AG04450 (cell line): Measurements from ENCODE around the gene TM4SF18. TPM values are rescaled to one million over a fixed set of nuclear protein-coding genes. Genes with fewer than 3 reads are reported as not detected.

Experiments
- CTCF ChIA-PET: fragments of 300-600, 350-600 bp; formaldehyde crosslinking; extraction: SDS; loops from one replicate; lab custom pipeline; 2022; ENCODE audit warnings: antibody characterized with exemption, inconsistent platforms; lab: Charles Lee
- POLR2A ChIA-PET: fragments of 350-600 bp; formaldehyde crosslinking; extraction: SDS; loops from one replicate; lab custom pipeline; 2021; ENCODE audit warnings: antibody characterized with exemption, inconsistent platforms; lab: Yijun Ruan, JAX
- DNase-seq: peaks from one replicate; pipeline ENCODE4 v3.0.0-alpha.2; 2011; ENCODE audit warnings: low read depth, low spot score
- H3K27ac ChIP-seq: one replicate; pipeline ENCODE4 v1.5.1; 2012; ENCODE audit warnings: low read depth, low read length, control low read depth
- H3K27me3 ChIP-seq: one replicate; pipeline ENCODE4 v1.6.0; 2012; ENCODE audit warnings: low read length; ENCODE audit not compliant: control insufficient read depth, insufficient read depth
- H3K4me3 ChIP-seq: 2 replicates; pipeline ENCODE4 v1.5.1; 2011; ENCODE audit warnings: mild to moderate bottlenecking, low read depth, low read length, control low read depth
- H3K9me3 ChIP-seq: 2 replicates; pipeline ENCODE4 v1.5.1; 2012; ENCODE audit warnings: low read length; ENCODE audit not compliant: control insufficient read depth, insufficient read depth
- polyA plus RNA-seq: library from polyadenylated mRNA; depleted of rRNA; stranded (reverse); fragments of >200 nt; gene quantifications from 2 replicates; pipeline ENCODE4 v1.2.3, GENCODE V29; 2011
- TF ChIP-seq, protein P1 (sequence below): IDR thresholded peaks from 2 replicates; pipeline ENCODE4 v1.5.1; 2011; ENCODE audit warnings: low read depth, low read length, control low read depth, inconsistent platforms

The TM4SF18 gene
- polyA plus RNA-seq, 1 experiment: 0.09 TPM

DNA sequence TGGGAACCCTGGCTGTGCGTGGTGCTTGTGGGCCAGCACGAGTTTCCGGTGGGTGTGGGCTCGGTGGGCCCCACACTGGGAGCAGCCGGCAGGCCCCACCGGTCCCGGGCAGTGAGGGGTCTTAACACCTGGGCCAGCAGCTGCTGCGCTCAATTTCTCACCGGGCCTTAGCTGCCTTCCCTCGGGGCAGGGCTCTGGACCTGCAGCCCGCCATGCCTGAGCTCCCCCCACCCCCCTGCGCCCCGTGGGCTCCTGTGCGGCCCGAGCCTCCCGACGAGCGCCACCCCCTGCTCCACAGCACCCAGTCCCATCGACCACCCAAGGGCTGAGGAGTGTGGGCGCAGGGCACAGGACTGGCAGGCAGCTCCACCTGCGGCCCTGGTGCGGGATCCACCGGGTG is 49.4 kb downstream of the TM4SF18 start:
- no peak overlapping the region for H3K27ac ChIP-seq
- ChIA-PET POLR2A (no interaction called here), CTCF (no interaction called here)
- no peak for DNase-seq
- TF ChIP-seq, protein P1, sequence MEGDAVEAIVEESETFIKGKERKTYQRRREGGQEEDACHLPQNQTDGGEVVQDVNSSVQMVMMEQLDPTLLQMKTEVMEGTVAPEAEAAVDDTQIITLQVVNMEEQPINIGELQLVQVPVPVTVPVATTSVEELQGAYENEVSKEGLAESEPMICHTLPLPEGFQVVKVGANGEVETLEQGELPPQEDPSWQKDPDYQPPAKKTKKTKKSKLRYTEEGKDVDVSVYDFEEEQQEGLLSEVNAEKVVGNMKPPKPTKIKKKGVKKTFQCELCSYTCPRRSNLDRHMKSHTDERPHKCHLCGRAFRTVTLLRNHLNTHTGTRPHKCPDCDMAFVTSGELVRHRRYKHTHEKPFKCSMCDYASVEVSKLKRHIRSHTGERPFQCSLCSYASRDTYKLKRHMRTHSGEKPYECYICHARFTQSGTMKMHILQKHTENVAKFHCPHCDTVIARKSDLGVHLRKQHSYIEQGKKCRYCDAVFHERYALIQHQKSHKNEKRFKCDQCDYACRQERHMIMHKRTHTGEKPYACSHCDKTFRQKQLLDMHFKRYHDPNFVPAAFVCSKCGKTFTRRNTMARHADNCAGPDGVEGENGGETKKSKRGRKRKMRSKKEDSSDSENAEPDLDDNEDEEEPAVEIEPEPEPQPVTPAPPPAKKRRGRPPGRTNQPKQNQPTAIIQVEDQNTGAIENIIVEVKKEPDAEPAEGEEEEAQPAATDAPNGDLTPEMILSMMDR: no peak
- no peaks in the 10 kb centered on the region for H3K27me3 ChIP-seq
- H3K9me3 ChIP-seq: peaks cover 6% of the 10 kb centered on the region; the same call in 1 of the 2 replicates
- H3K4me3 ChIP-seq: no peak overlapping the region

DNA sequence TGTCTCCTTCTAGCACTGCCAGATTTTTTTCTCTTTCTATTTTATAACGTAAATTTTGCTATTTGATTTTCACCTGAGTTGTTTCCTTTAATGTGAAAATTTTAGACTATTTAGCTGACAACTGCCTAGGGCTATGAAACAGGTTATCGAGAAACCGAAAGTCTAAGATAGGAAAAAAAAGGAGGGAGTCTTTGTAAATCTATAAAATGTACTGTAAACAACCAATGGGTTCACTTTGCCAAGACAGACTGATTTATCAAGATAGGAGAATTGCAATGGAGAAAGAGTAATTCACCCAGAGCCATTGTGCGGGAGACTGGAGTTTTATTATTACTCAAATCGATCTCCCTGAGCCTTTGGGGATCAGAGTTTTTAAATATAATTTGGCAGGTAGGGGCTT is 50.0 kb downstream of the TM4SF18 start:
- Histone ChIP-seq H3K27me3 (no peaks in the 10 kb centered on the region), H3K27ac (no peak overlapping the region), H3K4me3 (no peak overlapping the region), H3K9me3 (peaks cover 6% of the 10 kb centered on the region; the same call in 1 of the 2 replicates)
- TF ChIP-seq, protein P1: no peak
- DNase-seq: no peak
- CTCF ChIA-PET: no interaction called here
- POLR2A ChIA-PET: no interaction called here

DNA sequence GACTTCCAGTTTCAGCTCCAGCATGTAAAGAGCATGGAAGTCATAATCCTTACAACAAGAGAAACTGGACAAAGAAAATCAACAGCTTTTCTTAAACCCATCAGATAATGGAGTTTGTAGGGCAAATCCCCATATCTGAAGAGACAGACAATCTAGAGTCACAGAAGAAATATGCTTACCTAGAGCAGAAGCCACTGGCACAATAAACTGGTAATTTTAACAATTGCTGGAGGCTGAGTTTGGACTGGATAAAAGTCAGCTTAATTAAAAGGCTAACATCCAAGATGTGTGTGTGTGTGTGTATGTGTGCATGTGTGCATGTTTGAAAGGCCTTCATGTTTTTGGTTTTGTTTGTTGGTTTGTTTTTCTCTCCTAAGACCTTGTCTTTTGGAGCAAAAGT is 50.6 kb downstream of the TM4SF18 start:
- TF ChIP-seq, protein P1: no peak
- DNase-seq: no peak
- ChIA-PET POLR2A (no interaction called here), CTCF (no interaction called here)
- H3K27me3 ChIP-seq: no peaks in the 10 kb centered on the region
- no peak overlapping the region for H3K27ac ChIP-seq
- H3K4me3 ChIP-seq: no peak overlapping the region
- H3K9me3 ChIP-seq: peaks cover 6% of the 10 kb centered on the region; the same call in 1 of the 2 replicates

DNA sequence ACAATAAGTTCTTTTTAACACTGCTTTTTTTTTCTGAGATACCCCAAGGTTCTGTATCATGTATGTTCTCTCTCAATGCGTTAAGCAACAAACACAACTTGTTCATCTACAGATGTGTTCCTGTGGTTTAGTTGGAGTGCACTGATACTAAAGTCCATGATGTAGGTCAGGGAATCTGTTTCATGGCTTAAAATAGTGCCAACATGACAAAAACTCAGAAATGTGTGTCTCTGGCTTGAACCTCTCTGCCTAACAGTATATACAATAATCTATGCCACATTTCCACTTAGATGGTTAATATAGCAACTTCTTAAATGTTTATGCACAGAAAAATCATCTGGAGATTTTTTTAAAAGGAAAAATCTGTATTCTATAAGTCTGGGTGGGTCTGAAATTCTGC is 51.1 kb downstream of the TM4SF18 start:
- POLR2A ChIA-PET: no interaction called here

DNA sequence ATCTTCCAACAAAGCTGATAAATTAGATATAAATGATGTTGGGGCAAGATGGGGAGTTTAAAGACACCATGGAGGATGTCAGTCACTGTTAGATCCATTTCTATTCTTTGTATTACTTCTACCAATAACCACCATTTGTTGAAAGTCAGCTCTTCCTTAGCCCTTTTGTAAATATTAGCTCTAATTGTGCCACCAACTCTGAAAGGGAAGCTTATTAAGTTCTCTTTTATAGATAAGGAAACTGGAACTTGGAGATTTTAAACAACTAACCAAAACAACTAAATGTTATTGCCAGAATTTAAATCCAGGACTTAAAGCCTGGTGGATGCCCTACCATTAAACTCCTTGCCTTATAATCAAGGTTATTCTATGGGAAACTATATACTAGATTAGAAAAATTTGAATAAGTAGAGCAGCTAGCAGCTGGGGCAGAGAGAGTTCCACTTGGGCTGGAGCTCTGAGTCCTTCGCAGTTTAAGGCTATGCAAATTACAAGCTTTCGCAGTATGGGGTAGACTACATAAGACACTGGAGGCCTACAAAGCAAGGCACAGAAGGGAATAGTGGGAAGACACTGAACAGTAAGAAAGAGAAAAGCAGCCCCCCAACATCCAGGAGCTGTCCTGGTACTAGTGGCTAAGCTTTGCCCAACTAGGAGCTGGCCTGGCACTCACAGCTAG is 52.6 kb downstream of the TM4SF18 start:
- peaks cover 6% of the 10 kb centered on the region; the same call in 1 of the 2 replicates for H3K9me3 ChIP-seq
- CTCF ChIA-PET: interaction anchor here (4.7 kb wide), 1 partner anchor 161 kb away, joined by 34 read pairs; no protein-coding TSS in a partner anchor

More for the DNA sequence above, 51.1 kb downstream of the TM4SF18 start:
- CTCF ChIA-PET: no interaction called here
- no peak for DNase-seq
- TF ChIP-seq, protein P1: no peak
- no peaks in the 10 kb centered on the region for H3K27me3 ChIP-seq
- no peak overlapping the region for H3K4me3 ChIP-seq
- no peak overlapping the region for H3K27ac ChIP-seq
- peaks cover 6% of the 10 kb centered on the region; the same call in 1 of the 2 replicates for H3K9me3 ChIP-seq

More for the DNA sequence above, 52.6 kb downstream of the TM4SF18 start:
- no peak overlapping the region for H3K4me3 ChIP-seq
- H3K27me3 ChIP-seq: no peaks in the 10 kb centered on the region
- DNase-seq: no peak
- H3K27ac ChIP-seq: no peak overlapping the region
- POLR2A ChIA-PET: no interaction called here
- TF ChIP-seq, protein P1: no peak
